Amniotic stem cell (primary cell): ENCODE results near the gene TBL1Y.
"Not testable (repeated sequence)": the region's sequence is repeated elsewhere in the genome, so short reads cannot be mapped to it uniquely, and the experiment has no call there.

ENCODE experiments used
- DNase-seq: peaks from one replicate; lab custom pipeline; 2025; lab: John Stamatoyannopoulos, UW

TBL1Y gene

GRCh38 chrY:6972271-6972887 lies 61.9 kb downstream of the TBL1Y start:
- DNase-seq: no peak

DNA sequence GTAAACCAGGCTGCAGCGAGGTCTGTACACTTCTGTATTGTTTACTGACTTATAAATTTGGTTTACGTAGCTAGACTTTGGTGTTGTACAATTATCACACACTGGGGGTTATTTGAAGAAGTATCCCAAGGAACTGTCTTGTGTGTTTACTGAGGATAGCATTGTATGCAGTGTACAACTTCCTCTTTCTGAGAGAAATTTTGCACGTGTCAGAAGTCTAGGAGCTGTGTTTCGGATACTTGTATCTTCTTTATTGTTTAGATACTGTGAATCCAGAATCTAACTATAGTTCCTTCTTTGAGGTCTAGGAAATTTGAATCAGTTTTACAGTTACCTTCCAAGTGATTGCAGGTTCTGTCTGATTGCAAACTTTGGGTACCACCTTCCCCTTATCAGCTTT lies 64.5 kb downstream of the TBL1Y start:
- no peak for DNase-seq

DNA sequence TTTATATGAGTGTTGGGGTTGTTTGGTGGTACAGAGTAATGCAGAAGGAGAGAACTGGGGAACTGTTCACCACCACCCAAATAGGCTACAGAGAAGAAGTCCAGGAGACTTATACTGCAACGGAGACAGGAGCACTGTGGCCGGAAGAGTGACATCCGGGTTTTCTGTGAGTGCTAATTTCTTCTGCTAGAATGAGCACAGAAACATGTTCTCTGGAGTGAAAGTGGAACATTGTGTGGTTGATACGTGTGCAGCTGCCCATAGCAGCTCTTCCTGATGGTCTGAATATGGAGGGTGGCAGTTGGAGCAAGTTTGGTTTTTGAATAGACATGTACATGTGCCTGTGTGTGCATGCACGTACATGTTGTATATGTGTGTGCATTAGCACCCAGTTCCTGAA lies 67.3 kb downstream of the TBL1Y start:
- no peak for DNase-seq

DNA sequence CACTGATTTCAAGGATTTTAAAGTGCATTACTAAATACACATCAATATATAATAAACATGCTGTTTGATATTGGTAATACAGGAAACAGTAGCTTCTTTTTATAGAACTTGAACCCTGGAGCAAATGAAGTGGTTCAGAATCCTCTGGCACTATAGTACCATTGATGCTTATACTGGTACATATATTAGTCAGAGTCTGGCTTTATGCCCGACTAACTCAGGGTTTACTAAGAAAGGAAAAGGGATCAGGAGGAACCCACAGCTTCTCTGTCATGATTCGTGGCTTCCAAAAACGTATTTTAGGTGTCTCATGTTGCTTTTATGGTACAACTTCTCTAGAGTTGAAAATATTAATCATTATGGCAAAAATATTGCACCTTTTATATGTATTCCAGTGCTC lies 72.7 kb downstream of the TBL1Y start:
- DNase-seq: no peak

DNA sequence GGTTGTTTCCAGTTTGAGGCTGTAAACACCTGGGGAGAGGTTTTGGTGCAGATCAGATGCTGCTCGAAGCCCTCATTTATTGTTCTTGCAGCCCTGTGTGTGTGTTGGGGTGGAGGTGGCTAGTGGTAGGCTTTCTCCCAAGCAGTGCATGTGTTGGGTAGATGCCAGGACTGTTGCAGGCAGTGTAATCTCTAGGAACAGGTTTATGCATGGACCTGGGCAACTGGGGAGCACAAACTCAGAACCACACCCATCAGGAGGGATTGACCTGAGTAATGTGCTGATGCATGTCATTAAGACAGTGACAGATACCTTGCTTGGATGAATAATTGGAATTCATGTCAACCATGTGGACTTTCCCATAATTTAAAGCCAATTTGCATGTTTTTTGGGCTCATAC lies 77.3 kb downstream of the TBL1Y start:
- no peak for DNase-seq

DNA sequence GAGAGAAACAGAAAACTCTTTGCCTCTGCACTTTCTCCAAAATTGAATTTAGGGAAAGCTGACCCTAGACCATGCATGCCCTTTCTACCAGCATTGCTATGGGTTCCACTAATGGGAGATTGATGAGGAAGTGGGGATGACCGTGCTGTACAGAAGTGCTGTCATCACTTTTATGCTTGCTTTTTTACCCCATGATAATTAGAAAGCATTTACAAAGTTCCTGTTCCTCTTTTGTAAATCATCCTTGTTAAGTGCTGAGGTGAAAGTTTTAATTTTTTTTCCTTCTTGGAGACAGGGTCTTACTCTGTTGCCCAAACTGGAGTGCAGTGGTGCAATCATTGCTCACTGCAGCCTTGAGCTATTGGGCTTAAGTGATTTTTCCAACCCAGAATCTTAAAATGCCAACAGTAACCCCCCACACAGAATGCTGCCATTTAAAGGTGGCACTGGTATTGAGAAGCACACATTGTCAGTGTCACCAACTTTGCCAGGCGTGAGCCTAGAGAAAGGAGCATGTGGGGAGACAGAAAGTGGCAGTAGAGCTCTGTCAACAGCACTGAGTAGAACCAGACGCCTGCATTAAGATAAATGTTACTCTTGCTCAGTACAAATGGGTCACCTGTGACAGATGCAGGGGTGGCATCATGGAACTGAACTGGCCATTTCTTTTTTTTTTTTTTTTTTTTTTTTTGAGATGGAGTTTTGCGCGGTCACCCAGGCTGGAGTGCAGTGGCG lies 79.6 kb downstream of the TBL1Y start:
- no peak for DNase-seq

GRCh38 chrY:6992041-6992440 lies 81.5 kb downstream of the TBL1Y start:
- DNase-seq: no peak

DNA sequence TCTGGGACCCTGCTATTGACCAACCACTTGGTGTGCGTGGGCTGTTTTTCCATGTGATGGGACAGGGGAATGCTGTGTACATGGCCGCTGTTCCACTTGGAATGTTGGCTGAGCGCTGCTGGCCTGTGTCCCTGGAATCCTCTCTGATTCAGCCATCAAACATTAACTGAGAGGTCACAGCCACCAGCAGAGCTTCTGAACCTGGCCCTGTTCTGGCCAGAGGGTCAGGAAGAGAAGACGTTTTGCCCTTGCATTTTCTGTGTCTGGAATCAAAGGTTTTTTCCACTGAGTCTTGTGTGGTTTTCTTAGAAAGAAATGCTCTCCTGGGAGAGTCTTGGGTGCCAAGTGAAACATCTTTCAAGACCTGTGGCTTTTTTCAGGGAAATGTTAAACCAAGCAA lies 85.5 kb downstream of the TBL1Y start:
- no peak for DNase-seq

DNA sequence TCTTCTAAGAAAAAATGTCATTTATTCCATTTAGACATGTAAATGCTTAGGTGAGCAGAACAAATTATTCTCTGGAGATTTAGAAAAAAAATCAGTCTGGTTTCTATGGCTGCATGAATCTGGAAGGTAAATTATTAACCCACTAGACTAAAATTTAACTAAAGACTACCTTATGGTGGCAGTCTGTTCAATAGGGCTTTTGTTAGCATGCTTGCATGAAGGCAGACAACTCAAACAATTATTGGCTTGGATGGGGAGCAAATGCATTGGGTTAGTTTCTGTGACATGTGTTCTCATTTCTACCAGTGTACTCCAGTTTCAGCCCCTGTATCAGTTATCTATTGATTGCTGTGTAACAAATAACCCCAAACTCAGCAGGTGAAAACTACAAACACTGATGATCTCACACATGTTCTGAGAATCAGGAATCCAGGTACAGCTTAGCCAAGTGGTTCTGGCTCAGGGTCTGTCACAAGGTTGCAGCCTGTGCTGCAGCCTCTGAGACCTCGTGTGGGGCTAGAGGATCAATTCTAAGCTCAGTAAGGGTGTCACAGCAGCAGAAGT lies 87.1 kb downstream of the TBL1Y start:
- DNase-seq: no peak

DNA sequence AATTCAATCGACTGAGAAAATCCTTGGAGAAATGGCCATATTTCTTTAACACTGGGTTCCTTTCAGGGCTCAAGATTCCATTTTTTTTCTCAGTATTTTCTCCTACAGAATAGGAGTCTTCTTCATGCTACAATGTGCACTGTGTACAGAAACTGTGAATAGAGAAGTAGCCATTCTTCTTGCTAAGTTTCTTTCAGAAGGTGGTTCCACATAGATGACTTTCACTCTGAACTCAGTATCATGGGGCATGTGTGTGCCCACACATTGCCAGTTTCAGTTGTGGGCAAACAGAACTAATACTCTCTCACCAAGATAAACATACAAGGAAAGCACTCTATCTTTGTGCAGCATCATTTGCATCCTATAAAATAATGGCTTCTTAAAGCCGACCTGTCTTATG lies 89.4 kb downstream of the TBL1Y start:
- no peak for DNase-seq

GRCh38 chrY:7002581-7002980 lies 92.1 kb downstream of the TBL1Y start:
- DNase-seq: no peak

GRCh38 chrY:7007911-7008310 lies 97.4 kb downstream of the TBL1Y start:
- no peak for DNase-seq

DNA sequence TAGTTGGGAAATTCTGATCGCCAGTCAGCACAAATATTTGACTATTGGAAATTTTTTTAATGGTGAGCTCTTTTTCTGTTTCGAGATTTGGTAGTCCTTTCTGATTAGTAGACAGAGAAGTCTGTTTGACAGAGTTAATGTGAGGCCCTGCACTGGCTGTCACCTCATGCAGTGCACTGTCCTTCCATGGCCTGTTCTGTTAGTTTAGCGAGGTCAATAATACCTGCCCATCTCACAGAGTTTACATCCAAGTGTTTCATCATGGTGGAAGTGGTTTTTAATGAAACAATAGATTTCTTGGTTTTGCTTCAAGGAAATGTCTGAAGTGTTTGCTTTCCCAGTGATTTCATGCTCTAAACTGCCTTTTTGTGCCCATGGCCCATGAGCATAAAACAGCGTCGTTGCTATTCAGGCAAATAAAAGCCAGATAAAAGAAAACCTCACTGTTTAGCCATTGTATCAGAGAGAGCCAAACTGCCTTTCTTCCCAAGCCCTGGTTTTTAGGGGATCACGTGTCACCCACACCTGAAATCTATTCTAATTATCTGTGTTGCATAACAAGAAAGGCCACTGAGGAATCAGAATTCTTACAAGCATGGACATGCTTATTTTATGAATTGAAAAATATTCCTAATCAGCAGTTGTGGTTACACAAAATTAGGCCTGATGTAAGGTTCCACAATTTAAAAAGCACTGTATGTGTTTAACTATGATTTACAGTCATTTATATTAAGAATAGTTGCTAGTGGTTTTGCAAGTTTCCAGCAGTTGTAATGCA lies 98.3 kb downstream of the TBL1Y start:
- no peak for DNase-seq

GRCh38 chrY:7013051-7013450 lies 102.6 kb downstream of the TBL1Y start:
- no peak for DNase-seq

DNA sequence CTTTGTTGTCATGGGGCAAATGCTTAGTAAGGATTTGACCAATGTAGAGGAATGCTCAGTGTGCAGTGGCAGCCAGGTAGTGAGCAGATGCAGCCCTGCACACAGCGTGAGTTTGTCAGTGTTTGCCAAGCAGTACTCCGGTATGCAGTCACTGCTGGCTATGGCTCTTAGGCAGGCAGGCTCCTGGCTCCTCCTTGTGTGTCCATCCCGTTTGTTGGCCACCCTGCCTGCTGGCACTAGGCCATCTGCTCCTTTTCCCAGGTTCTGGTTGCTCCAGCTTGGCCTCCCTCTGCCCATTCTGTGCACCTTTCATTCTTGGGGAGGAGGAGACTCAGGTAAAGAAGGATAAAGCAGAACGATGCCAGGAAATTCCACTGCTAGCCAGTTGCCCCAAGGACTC lies 106.0 kb downstream of the TBL1Y start:
- DNase-seq: no peak

DNA sequence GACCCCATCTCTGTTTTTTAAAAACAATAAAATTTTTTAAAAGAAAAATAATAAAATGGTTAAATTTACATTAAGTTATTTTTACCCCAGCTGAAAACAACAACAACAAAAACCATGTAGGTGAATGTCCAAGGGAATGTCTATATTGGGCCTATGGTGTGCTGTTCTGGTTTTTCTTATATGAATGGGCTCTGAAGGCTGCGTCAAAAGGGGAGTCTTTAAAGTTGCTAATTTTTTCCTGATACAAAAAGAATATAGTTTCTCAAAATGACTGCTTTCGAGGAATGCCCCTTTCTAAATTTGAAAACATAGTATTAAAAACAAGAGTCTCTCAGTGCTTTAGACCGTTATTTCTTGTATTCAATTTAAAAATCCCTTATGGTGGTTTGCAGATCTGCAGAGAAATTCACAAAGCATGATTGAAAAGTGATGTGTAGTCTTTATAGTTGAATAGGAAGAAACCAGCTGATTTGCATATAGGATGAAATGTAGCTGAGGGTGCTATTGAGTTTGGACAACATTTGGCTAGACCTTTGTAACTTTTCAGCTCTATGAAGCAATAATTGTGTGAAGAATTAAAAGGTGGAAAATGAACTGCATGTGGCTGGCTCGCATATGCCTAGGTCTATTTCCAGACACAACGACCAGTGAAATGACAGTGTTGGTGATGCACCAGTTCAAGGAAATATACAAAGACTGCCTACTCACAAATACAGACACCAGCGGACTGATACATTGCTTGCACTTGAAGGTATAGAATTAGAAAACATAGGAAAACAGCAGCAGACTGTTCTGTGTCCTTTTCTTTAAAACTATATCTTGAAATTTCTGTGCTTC lies 107.0 kb downstream of the TBL1Y start:
- DNase-seq: no peak

- DNase-seq: no peak
These were observed 128.5 kb downstream of the TBL1Y start for GRCh38 chrY:7039037-7039436.

GRCh38 chrY:7040662-7041061 lies 130.2 kb downstream of the TBL1Y start:
- DNase-seq: no peak

GRCh38 chrY:7041983-7042382 lies 131.5 kb downstream of the TBL1Y start:
- DNase-seq: no peak

- not testable (repeated sequence) for DNase-seq
These were observed 142.0 kb downstream of the TBL1Y start for GRCh38 chrY:7052461-7052860.

- DNase-seq: no peak
These were observed 146.4 kb downstream of the TBL1Y start for GRCh38 chrY:7056886-7057285.

DNA sequence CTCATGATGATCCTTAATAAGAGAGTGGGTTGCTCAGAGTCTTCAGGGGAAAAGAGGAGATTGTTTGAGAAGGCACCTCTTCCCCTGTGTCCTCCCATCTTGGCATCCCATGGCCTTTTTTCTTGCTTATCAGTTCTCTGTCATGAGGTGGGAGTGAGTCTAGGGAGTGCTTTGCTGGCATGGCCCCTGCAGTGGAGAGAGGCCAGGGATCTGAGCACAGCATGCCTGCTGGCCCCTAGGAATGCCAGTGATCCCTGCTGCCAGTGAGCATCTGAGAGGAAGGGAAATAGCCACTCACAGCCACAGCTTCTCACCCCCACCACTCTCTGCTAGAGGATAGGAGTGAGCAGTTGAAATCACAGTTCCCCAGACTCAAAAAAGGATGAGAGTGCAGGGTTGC lies 168.2 kb downstream of the TBL1Y start:
- no peak for DNase-seq
